Stimulated activated memory B cell treated with anti-CD40 and anti-IgM and Interleukin-4, amounts not matched to agents 10 μg/mL and 1 μg/mL and 100 μg/mL, for 72 hours (primary cell): ENCODE measurements around the gene ARGLU1.

ENCODE experiments used
- ATAC-seq: fragments of 150-1000 bp; cut with Tn5 transposase; 2 replicates; pipeline ENCODE4 v1.10.0; 2021
- H3K27ac Mint-ChIP-seq: one replicate; pipeline ENCODE4 v1.8.0; 2022; ENCODE audit warnings: mild to moderate bottlenecking, mixed read lengths
- H3K27me3 Mint-ChIP-seq: one replicate; pipeline ENCODE4 v1.8.0; 2022; ENCODE audit warnings: mixed read lengths
- H3K36me3 Mint-ChIP-seq: one replicate; pipeline ENCODE4 v1.8.0; 2022; ENCODE audit warnings: mixed read lengths
- H3K4me1 Mint-ChIP-seq: one replicate; pipeline ENCODE4 v1.8.0; 2022; ENCODE audit warnings: mixed read lengths
- H3K4me3 Mint-ChIP-seq: one replicate; pipeline ENCODE4 v1.8.0; 2022; ENCODE audit warnings: mild to moderate bottlenecking, moderate library complexity, mixed read lengths
- H3K9me3 Mint-ChIP-seq: one replicate; pipeline ENCODE4 v1.8.0; 2022; ENCODE audit warnings: mixed read lengths

The ARGLU1 gene

DNA sequence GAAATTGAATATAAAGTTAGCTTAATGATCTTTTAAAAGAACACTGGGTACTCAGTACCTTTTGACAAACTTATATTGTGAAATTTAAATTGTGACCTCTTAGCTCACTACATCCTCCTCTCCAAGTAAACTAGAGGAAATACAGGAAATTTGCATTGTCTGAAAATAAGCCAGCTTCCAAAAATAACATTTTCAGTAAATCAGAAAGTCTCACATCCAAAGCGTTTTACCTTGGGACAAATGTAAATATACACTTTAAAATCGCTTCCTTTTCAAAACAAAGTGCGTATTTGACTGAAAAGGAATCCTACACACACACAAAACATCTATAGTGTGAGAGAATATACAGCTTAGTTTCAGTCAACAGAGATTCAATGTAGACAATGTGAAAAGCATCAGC is 30.4 kb downstream of the ARGLU1 start:
- no peak overlapping the region for H3K27ac Mint-ChIP-seq
- H3K4me1 Mint-ChIP-seq: peaks cover 20% of the 10 kb centered on the region
- no peak for ATAC-seq
- no peaks in the 10 kb centered on the region for H3K9me3 Mint-ChIP-seq
- peaks cover 16% of the 10 kb centered on the region for H3K27me3 Mint-ChIP-seq
- peaks cover 10% of the 10 kb centered on the region for H3K36me3 Mint-ChIP-seq
- H3K4me3 Mint-ChIP-seq: no peak overlapping the region

DNA sequence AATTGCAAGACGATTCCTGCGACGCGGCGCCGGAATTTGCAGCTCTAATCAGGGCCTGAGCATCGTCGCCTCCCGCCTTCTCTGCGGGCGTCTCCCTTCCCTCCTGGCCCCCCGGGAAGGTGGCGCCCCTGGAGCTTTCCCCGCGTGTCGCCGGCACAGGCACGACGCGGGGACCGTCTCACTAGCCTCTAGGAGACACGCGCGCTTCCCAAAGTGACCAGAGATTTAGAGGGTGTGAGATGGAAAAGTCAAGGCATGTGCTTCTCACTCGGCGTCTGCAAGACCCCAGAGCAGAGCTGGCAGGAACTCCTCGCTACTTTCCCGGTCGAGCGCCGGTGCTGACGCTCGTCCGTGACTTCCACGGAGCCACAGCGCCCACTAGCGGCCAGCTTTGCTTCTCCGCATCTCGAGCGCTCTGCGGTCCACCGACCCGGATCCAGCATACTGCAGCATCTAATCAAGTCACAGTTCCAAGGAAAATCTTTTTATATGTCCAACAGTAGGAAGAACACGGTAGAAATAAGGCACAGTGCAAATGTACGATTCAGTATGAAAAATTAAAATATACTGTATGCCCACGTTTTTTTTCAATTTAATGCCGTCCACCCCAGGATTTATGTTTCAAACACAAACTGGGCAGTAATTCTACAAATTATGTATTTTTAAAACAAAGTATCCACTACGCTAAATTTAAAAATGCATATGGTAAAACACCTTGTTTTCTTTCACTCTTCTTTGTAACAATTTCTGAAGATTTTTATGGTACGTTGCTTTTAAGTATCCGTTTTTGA is 31.5 kb downstream of the ARGLU1 start:
- peaks cover 26% of the 10 kb centered on the region for H3K27me3 Mint-ChIP-seq
- H3K4me3 Mint-ChIP-seq: peak overlapping the region; percentile 85
- peaks cover 21% of the 10 kb centered on the region for H3K4me1 Mint-ChIP-seq
- peaks cover 10% of the 10 kb centered on the region for H3K36me3 Mint-ChIP-seq
- ATAC-seq: peak; percentile 61
- H3K9me3 Mint-ChIP-seq: no peaks in the 10 kb centered on the region
- H3K27ac Mint-ChIP-seq: peak overlapping the region; percentile 38

DNA sequence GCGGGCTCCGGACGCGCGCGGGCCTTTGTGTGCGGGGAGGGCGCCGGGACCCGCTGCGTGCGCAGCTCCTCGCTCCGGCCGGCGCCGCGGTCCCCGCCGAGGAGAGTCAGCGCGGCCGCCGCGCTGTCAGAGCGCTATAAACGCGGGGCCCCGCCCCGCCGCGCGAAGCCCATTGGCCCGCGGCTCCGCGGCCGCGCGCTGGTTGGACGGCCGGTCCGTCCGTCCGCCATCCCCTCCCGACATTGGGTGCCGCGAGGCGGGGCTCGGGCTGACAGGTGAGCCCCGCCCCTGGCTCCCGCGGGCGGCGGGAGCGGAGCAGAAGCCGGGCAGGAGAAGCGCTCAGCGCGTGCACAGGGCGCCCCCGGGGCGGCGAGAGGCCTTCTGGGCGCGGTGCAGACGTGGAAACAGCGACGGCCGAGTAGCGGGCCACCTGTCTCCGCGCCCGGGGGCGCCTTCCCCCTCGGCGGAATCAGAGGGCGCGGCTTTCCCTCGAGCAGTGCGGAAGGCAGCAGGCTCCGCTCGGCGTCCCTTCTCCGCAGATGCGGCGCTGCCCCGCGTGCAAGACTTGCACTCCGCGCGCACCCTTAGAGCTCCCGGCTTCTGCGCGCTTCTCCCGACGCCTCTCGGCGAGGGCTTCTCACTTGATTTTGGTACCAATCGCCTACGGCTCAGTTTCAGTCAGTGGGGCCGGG is 32.2 kb downstream of the ARGLU1 start, which contains the start of gene EFNB2:
EFNB2 (minus strand) TSS at position 111 of the 692 bp plus-strand sequence. CDS start 698 bp downstream, outside the sequence.
- peaks cover 21% of the 10 kb centered on the region for H3K4me1 Mint-ChIP-seq
- H3K36me3 Mint-ChIP-seq: peaks cover 3% of the 10 kb centered on the region
- H3K9me3 Mint-ChIP-seq: no peaks in the 10 kb centered on the region
- peak within 1 kb of the TSS; percentile 38 for H3K27ac Mint-ChIP-seq
- H3K4me3 Mint-ChIP-seq: peak within 1 kb of the TSS; percentile 85
- ATAC-seq: peak; percentile 98
- H3K27me3 Mint-ChIP-seq: peaks cover 27% of the 10 kb centered on the region

DNA sequence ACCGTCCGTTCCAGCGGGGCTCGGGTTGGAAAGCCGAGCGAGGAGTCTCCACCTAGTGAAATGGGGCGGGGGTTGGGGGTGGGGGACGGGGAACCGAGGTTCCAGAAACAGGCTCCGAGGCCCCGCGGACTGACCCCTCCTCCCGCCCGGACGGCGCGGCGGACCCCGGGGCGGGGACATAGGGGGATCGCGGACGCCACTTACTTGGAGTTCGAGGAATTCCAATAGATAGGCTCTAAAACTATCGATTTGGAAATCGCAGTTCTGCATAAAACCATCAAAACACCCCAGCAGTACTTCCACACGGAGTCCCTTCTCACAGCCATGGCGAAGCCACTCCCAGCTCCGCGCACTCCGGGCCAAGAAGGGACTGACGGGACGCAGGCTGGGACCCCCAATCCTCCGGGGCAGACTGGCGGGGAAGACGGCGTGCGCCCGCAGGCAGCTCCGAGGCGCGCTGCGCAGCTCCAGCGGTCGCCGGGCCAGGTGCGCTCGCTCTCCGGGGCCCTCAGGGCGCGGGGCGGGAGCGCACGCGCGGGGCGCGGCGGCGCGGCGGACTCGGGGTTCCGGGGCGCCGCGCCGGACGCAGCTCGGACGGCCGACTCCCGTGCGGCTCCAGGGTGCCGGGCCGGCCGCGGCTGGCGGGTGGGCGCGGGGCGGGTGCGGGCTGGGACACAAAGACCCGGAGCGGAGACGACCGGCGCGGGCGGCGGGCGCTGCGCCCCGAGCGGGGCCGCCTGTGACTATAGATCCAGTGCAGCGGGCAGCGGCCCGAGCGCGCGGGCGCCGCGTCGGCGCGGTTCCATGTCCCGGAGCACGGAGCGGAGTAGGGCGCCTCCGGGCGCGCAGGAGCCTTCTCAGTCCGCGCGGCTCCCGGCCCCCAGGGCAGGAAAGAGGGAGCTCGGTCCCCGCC is 33.0 kb downstream of the ARGLU1 start:
- no peaks in the 10 kb centered on the region for H3K36me3 Mint-ChIP-seq
- peak overlapping the region; percentile 81 for H3K4me3 Mint-ChIP-seq
- no peak overlapping the region for H3K27ac Mint-ChIP-seq
- peaks cover 21% of the 10 kb centered on the region for H3K4me1 Mint-ChIP-seq
- H3K27me3 Mint-ChIP-seq: peaks cover 33% of the 10 kb centered on the region
- ATAC-seq: no peak
- no peaks in the 10 kb centered on the region for H3K9me3 Mint-ChIP-seq

DNA sequence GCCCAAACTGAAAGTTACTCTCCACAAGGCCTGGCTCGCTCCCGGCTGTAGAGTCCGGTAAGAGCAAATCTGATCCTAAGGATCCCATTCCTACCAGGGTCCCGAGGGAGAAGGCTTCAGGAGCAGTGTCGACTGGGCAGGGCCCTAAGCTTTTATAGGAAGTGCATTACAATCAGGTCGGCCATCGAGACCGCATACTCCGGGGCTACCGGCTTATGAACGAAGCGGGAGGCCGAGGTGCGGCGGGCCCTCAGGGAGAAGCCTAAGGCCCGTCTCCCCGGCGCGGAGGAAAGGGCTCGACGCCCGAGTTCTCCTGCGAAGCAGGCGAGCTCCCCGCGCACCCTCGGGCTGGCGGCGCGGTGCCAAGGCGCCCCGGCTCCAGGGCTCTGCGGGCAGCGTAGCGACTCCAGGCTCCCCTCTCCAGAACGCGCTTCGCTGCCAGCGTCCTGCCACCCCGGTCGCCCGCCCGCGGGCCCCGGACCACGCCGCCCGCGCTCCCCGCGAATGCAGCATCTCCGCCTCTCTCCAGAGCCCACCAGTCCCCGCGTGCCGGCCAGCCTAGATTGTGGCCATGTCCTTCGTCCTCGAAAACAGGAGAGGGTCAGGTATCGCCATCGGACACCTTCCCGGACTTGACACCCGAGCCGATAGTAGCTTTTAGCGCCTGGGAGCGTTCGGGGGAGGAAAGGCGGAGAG is 33.8 kb downstream of the ARGLU1 start:
- peaks cover 21% of the 10 kb centered on the region for H3K4me1 Mint-ChIP-seq
- H3K27ac Mint-ChIP-seq: no peak overlapping the region
- H3K36me3 Mint-ChIP-seq: no peaks in the 10 kb centered on the region
- H3K9me3 Mint-ChIP-seq: no peaks in the 10 kb centered on the region
- H3K4me3 Mint-ChIP-seq: peak overlapping the region; percentile 66
- peaks cover 41% of the 10 kb centered on the region for H3K27me3 Mint-ChIP-seq
- no peak for ATAC-seq

DNA sequence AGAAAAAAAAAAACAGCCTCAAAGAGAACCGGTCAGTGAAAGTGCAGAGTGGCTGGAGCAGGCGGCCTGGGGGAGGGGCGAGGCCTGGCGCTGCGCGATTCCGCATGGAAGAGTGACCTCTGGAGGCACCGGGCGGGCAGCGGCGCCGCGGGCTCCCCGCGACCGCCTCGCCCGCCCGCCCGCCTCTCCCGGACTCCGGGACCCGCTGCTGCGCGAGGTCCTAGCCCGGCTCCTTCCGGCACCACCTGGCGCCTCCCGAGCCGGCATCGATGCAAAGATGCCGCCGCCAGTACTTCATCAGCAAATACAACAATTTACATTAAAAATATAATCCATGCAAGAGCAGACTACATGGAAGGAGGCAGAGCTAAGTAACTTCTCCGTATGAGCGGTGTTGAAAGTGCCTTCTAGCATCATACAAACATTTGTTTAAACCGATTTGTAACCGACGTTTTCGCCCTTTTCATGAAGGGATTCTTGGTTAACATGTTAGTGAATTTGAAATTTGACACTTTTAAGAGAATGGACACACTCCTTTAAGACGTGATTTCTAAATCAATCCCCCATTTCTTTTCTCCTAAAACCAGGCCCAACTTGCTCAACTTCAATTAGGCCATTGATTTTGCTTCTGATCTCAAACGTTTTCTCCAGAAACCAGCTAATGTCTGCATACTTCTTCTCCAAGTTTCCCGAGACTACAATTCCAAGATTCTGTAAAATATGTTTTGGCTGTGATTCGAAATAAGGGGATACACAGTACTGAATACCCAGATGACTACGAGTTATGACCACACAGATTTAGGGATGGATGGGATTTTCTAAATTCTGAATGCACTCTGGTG is 34.6 kb downstream of the ARGLU1 start:
- peaks cover 49% of the 10 kb centered on the region for H3K27me3 Mint-ChIP-seq
- no peak overlapping the region for H3K27ac Mint-ChIP-seq
- no peaks in the 10 kb centered on the region for H3K36me3 Mint-ChIP-seq

DNA sequence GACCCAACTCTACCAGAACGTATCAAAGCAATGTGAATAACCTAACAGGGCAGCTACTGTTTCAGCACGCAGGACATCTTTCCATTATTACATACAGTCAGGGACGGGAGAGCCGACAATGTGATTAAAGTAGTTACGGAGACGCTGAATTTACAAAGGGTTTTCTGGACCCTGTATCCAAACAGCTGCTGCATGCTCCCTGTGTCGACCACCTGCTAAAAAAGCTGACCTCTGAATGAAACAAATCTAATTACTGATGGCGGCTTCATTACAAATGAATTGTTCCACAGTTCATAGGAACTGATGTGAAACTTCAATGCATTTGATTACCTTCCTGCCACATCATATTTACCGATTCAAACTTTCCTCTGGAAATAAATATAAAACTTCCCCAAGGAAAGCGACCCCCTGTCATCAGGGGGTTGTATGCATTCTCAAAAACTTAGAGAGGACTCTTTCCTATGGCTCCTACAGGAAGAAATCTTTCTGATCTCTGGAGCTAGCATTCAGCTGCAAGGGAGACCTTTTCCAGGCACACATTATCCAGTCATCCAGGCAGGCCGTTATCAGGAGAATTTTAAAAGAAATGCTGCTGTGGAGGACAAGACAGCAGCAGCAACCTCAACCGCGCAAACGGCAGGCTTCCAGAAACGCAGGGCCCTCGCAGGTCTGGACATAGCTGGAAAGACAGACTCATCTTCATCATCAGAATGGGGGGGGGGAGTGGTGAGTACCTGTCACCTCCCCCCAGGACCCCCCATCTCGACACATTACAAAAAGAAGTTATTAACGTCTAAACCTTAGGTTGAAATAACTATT is 35.6 kb downstream of the ARGLU1 start:
- Mint-ChIP-seq H3K36me3 (no peaks in the 10 kb centered on the region), H3K4me1 (peaks cover 21% of the 10 kb centered on the region), H3K9me3 (no peaks in the 10 kb centered on the region), H3K27me3 (peaks cover 50% of the 10 kb centered on the region), H3K4me3 (no peak overlapping the region), H3K27ac (no peak overlapping the region)
- ATAC-seq: no peak

More for the DNA sequence above, 34.6 kb downstream of the ARGLU1 start:
- Mint-ChIP-seq H3K4me3 (peak overlapping the region; percentile 1), H3K9me3 (no peaks in the 10 kb centered on the region), H3K4me1 (peaks cover 21% of the 10 kb centered on the region)
- no peak for ATAC-seq

DNA sequence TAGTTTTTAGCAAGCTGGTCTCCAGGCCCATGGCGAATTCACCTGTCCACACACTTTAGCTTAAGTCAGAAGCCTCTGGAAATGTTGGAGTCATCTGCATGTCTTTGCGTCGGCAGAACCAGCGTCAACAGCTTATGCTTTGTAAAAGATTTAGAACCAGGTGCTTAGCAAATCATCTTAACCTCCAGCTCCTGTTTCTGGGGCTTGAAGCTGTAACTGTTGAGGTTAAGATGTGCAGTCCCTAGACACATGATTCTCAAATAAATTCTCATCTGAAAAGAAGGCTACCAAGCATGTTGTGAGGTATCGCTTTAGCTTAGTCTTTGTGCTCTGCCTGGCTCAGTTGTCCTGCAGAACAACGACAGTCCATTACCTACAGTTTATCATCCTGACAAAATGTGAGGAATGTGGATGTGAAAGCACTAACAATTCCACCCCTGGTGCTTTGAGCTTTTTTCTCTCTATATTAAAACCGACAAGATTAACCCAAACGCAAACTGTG is 36.9 kb downstream of the ARGLU1 start:
- H3K27me3 Mint-ChIP-seq: peaks cover 60% of the 10 kb centered on the region
- H3K36me3 Mint-ChIP-seq: no peaks in the 10 kb centered on the region
- ATAC-seq: no peak
- peaks cover 15% of the 10 kb centered on the region for H3K4me1 Mint-ChIP-seq
- no peaks in the 10 kb centered on the region for H3K9me3 Mint-ChIP-seq
- no peak overlapping the region for H3K4me3 Mint-ChIP-seq
- no peak overlapping the region for H3K27ac Mint-ChIP-seq

DNA sequence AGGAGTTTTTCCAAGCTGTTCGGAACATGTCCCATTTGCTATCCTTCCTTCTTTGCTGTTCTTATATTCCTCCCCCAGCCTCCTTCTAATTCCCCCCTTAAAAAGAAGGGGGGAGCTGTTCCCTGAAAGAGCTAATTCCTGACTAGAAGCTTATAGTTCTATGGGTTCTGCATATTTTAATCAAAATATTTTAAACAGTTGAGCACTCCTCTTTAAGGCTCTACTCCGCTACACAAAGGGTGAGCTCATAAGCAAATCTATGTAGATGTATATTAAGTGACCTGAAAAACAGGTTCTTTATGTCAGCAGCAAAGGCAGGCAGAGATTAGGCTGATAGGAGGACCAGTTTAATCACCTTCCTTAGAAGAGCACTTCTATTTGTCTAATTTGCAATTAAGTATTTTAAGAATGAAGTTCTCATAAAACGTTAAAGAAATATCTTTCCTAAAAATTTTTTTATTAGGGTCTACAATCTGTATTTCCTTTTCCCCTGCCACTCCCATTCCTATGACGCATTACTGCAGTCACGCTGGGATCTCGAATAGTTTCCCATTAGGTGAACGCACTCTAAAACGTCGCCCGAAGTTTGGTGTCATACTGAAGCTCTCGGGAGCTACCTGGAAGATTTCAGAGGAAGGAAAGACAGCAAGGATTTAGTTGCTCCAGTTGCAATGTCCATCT is 37.6 kb downstream of the ARGLU1 start:
- Mint-ChIP-seq H3K9me3 (no peaks in the 10 kb centered on the region), H3K27ac (no peak overlapping the region), H3K36me3 (no peaks in the 10 kb centered on the region), H3K4me3 (no peak overlapping the region), H3K4me1 (peaks cover 15% of the 10 kb centered on the region), H3K27me3 (peaks cover 65% of the 10 kb centered on the region)
- no peak for ATAC-seq

DNA sequence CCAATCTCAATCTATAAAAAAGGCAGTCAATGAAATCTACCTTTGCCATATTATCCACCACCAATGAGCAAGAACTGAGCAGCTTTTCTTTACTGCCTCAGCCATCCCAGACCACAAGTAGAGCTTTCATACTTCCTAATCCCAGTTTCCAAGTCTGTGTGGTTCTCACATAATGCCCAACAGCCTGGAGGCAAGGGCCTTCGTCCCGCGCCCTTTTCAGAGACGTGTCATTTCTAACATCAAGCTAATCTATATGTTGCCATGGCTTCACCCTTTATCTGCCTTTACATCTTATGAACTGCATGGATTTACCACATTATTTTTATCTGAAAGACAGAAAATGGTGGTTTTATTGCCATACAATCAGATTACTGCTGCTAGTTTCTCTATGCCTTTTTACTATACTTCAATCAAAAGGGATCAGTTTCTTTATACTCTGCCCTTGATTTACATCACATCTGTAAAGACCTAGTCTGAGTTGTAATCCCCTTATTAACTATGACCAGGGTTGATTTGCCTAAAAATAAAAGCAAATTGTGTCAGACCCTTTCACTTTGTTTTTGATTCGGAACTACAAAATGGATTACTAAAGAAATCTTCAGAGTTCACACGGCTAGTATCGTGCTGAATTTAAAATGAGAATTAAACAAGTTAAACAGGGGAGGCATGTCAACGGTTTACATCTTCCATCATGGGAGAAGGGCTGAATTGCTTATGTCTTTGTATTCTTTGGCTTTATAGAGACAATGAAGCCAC is 38.3 kb downstream of the ARGLU1 start:
- Mint-ChIP-seq H3K27me3 (peaks cover 65% of the 10 kb centered on the region), H3K9me3 (no peaks in the 10 kb centered on the region), H3K36me3 (no peaks in the 10 kb centered on the region), H3K4me3 (no peak overlapping the region), H3K27ac (no peak overlapping the region), H3K4me1 (peaks cover 15% of the 10 kb centered on the region)
- ATAC-seq: no peak

DNA sequence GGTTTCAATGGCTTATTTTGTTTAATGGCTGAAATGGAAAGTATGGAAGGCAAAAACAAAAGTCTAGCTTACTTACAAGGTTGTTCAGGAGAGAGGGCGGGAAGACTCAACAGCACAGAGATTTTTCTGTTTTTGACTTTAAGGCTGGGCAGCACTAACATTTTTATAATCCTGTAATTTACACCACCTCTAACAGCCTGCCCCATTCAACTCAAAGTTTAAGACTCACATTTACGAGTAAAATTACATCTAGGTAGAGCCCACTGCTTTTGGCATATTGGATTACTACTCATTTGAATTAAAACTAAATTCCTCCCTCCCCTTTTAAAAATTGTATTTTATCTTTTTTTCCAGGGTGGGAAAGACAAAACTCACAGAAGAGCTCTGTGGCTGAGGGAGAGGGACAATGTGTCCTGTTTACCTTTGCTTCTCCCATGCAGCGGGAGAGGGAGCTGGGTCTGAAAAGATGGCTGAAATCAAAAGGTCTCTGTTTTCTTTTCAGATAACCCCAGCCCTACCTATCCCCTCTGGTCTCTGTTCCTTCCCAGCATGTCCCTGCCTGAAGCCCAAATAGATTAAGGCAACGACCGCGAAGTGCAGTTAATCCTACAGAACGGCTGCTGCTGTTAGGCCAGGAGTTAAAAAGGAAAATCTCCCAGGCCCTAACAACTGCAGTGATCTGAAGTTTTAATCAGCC is 39.1 kb downstream of the ARGLU1 start:
- no peak overlapping the region for H3K4me3 Mint-ChIP-seq
- H3K27ac Mint-ChIP-seq: no peak overlapping the region
- peaks cover 14% of the 10 kb centered on the region for H3K4me1 Mint-ChIP-seq
- no peaks in the 10 kb centered on the region for H3K9me3 Mint-ChIP-seq
- peaks cover 63% of the 10 kb centered on the region for H3K27me3 Mint-ChIP-seq
- ATAC-seq: no peak
- H3K36me3 Mint-ChIP-seq: no peaks in the 10 kb centered on the region

DNA sequence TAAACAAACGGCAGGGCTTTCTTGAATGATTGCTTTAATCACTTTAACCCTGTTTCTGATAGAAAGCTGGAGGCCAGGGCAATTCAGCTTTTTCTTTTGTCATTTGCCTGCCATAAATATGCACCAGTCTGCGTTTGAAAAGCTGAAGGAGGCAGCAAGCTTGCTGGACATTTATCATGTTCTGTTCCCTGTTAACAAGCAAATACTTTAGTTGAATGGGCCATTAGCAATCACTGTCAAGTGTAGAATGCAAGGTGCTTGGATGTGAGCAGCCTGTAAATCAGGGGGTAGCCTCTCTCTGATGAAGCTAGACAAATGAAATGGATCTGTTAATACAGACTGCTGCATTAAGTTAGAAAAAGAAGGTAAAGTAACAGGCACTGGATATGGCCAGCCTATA is 40.1 kb downstream of the ARGLU1 start:
- Mint-ChIP-seq H3K4me1 (peaks cover 4% of the 10 kb centered on the region), H3K27ac (no peak overlapping the region), H3K9me3 (no peaks in the 10 kb centered on the region), H3K4me3 (no peak overlapping the region), H3K27me3 (peaks cover 53% of the 10 kb centered on the region), H3K36me3 (no peaks in the 10 kb centered on the region)
- no peak for ATAC-seq
